Activated naive CD8-positive, alpha-beta T cell treated with anti-CD3 and anti-CD28 coated beads, Interleukin-2, amount 10 ng/mL, durations not matched to agents 7 days and 5 days (primary cell): ENCODE data around the gene TMEM89. TPM values are rescaled to one million over a fixed set of nuclear protein-coding genes. Genes with fewer than 3 reads are reported as not detected.

Experiments
- ATAC-seq: fragments of 150-1000 bp; cut with Tn5 transposase; one replicate; pipeline ENCODE4 v1.10.0; 2021; ENCODE audit warnings: low read depth, moderate library complexity
- POLR2A ChIA-PET: fragments of 350-600 bp; sonication (Branson Sonifier 250); formaldehyde crosslinking; loops from one replicate; lab custom pipeline; 2021; ENCODE audit warnings: antibody characterized with exemption; lab: Charles Lee
- DNase-seq: peaks from one replicate; pipeline ENCODE4 v3.0.0; 2021
- H3K27ac Mint-ChIP-seq: one replicate; pipeline ENCODE4 v1.8.0; 2022; ENCODE audit warnings: mild to moderate bottlenecking, mixed read lengths
- H3K27me3 Mint-ChIP-seq: one replicate; pipeline ENCODE4 v1.8.0; 2022; ENCODE audit warnings: mild to moderate bottlenecking, moderate library complexity, mixed read lengths
- H3K36me3 Mint-ChIP-seq: one replicate; pipeline ENCODE4 v1.8.0; 2021; ENCODE audit warnings: mild to moderate bottlenecking, mixed read lengths
- H3K4me1 Mint-ChIP-seq: one replicate; pipeline ENCODE4 v1.8.0; 2021; ENCODE audit warnings: mixed read lengths
- H3K4me3 Mint-ChIP-seq: one replicate; pipeline ENCODE4 v1.8.0; 2022; ENCODE audit warnings: mild to moderate bottlenecking, moderate library complexity, mixed read lengths
- H3K9me3 Mint-ChIP-seq: one replicate; pipeline ENCODE4 v1.8.0; 2021; ENCODE audit warnings: mixed read lengths
- total RNA-seq, 2 experiments: library from RNA; stranded (reverse); gene quantifications; one replicate each; pipeline ENCODE4 v1.2.3, GENCODE V29; 2021

The TMEM89 gene
- total RNA-seq, 2 experiments from 2014 or later = not detected

GRCh38 chr3:48655063-48655462, 33.5 kb upstream of the TMEM89 start:
- Mint-ChIP-seq H3K27ac (peak overlapping the region; percentile 86), H3K4me3 (peak overlapping the region; percentile 79), H3K27me3 (peaks cover 4% of the 10 kb centered on the region), H3K36me3 (peaks cover 9% of the 10 kb centered on the region), H3K9me3 (no peaks in the 10 kb centered on the region), H3K4me1 (peaks cover 12% of the 10 kb centered on the region)
- no peak for DNase-seq
- POLR2A ChIA-PET = interaction anchor here (2.4 kb wide), 1 partner anchor 19 kb away, joined by 7 read pairs; the partner anchor contains the start of gene SLC26A6
- no peak for ATAC-seq

GRCh38 chr3:48652923-48653715, 31.6 kb upstream of the TMEM89 start:
- ATAC-seq (no peak), DNase-seq (no peak)
- Mint-ChIP-seq H3K36me3 (peaks cover 9% of the 10 kb centered on the region), H3K27me3 (peaks cover 2% of the 10 kb centered on the region), H3K4me1 (peaks cover 12% of the 10 kb centered on the region), H3K4me3 (no peak overlapping the region), H3K9me3 (no peaks in the 10 kb centered on the region), H3K27ac (no peak overlapping the region)
- POLR2A ChIA-PET = no interaction called here

- Mint-ChIP-seq H3K27me3 (peaks cover 2% of the 10 kb centered on the region), H3K9me3 (no peaks in the 10 kb centered on the region), H3K4me3 (no peak overlapping the region), H3K27ac (no peak overlapping the region), H3K4me1 (peaks cover 7% of the 10 kb centered on the region), H3K36me3 (peaks cover 9% of the 10 kb centered on the region)
- no peak for ATAC-seq
- no peak for DNase-seq
- POLR2A ChIA-PET = no interaction called here
These were observed 30.2 kb upstream of the TMEM89 start for GRCh38 chr3:48651771-48652170.

GRCh38 chr3:48650723-48651122, 29.2 kb upstream of the TMEM89 start:
- Mint-ChIP-seq H3K4me1 (peaks cover 7% of the 10 kb centered on the region), H3K27me3 (peaks cover 2% of the 10 kb centered on the region), H3K36me3 (peaks cover 9% of the 10 kb centered on the region), H3K27ac (no peak overlapping the region), H3K9me3 (no peaks in the 10 kb centered on the region), H3K4me3 (no peak overlapping the region)
- DNase-seq (no peak), ATAC-seq (no peak)
- POLR2A ChIA-PET = no interaction called here

GRCh38 chr3:48648188-48648850, 26.8 kb upstream of the TMEM89 start:
- H3K4me3 Mint-ChIP-seq = no peak overlapping the region
- no peaks in the 10 kb centered on the region for H3K4me1 Mint-ChIP-seq
- no peak for ATAC-seq
- H3K27me3 Mint-ChIP-seq = no peaks in the 10 kb centered on the region
- POLR2A ChIA-PET = interaction anchor here (1.0 kb wide), 1 partner anchor 13 kb away, joined by 3 read pairs; the partner anchor contains the start of gene SLC26A6
- no peaks in the 10 kb centered on the region for H3K9me3 Mint-ChIP-seq
- DNase-seq = no peak
- peaks cover 3% of the 10 kb centered on the region for H3K36me3 Mint-ChIP-seq
- H3K27ac Mint-ChIP-seq = no peak overlapping the region

- ATAC-seq = no peak
These were observed 26.1 kb upstream of the TMEM89 start for GRCh38 chr3:48647714-48648113.

GRCh38 chr3:48644898-48645760, 23.6 kb upstream of the TMEM89 start:
- ATAC-seq (no peak), DNase-seq (no peak)
- Mint-ChIP-seq H3K27ac (no peak overlapping the region), H3K36me3 (peaks cover 2% of the 10 kb centered on the region), H3K27me3 (no peaks in the 10 kb centered on the region), H3K9me3 (no peaks in the 10 kb centered on the region), H3K4me3 (no peak overlapping the region), H3K4me1 (no peaks in the 10 kb centered on the region)
- POLR2A ChIA-PET = no interaction called here

More at GRCh38 chr3:48647714-48648113, 26.1 kb upstream of the TMEM89 start:
- Mint-ChIP-seq H3K27ac (no peak overlapping the region), H3K9me3 (no peaks in the 10 kb centered on the region), H3K4me1 (no peaks in the 10 kb centered on the region), H3K4me3 (no peak overlapping the region), H3K27me3 (no peaks in the 10 kb centered on the region), H3K36me3 (peaks cover 2% of the 10 kb centered on the region)
- POLR2A ChIA-PET = no interaction called here
- DNase-seq = no peak

- Mint-ChIP-seq H3K4me3 (no peak overlapping the region), H3K4me1 (no peaks in the 10 kb centered on the region), H3K36me3 (peaks cover 2% of the 10 kb centered on the region), H3K9me3 (no peaks in the 10 kb centered on the region), H3K27ac (no peak overlapping the region), H3K27me3 (no peaks in the 10 kb centered on the region)
- POLR2A ChIA-PET = no interaction called here
- DNase-seq = no peak
- ATAC-seq = no peak
These were observed 21.0 kb upstream of the TMEM89 start for GRCh38 chr3:48642605-48643004.

- Mint-ChIP-seq H3K9me3 (no peaks in the 10 kb centered on the region), H3K36me3 (peaks cover 2% of the 10 kb centered on the region), H3K27ac (no peak overlapping the region), H3K27me3 (no peaks in the 10 kb centered on the region), H3K4me3 (no peak overlapping the region), H3K4me1 (no peaks in the 10 kb centered on the region)
- no peak for DNase-seq
- POLR2A ChIA-PET = interaction anchor here (0.6 kb wide), 1 partner anchor 27 kb away, joined by 5 read pairs; no protein-coding TSS in a partner anchor
- no peak for ATAC-seq
These were observed 19.8 kb upstream of the TMEM89 start for GRCh38 chr3:48641396-48641795.

GRCh38 chr3:48639944-48640606, 18.5 kb upstream of the TMEM89 start:
- POLR2A ChIA-PET = no interaction called here
- peaks cover 2% of the 10 kb centered on the region for H3K36me3 Mint-ChIP-seq
- no peaks in the 10 kb centered on the region for H3K27me3 Mint-ChIP-seq
- DNase-seq (no peak), ATAC-seq (no peak)
- H3K4me3 Mint-ChIP-seq = no peak overlapping the region
- H3K4me1 Mint-ChIP-seq = peaks cover 5% of the 10 kb centered on the region
- H3K9me3 Mint-ChIP-seq = no peaks in the 10 kb centered on the region
- H3K27ac Mint-ChIP-seq = no peak overlapping the region

- Mint-ChIP-seq H3K36me3 (peaks cover 3% of the 10 kb centered on the region), H3K9me3 (no peaks in the 10 kb centered on the region), H3K4me1 (peaks cover 12% of the 10 kb centered on the region), H3K27me3 (no peaks in the 10 kb centered on the region), H3K27ac (no peak overlapping the region), H3K4me3 (no peak overlapping the region)
- DNase-seq (no peak), ATAC-seq (no peak)
- POLR2A ChIA-PET = no interaction called here
These were observed 15.7 kb upstream of the TMEM89 start for GRCh38 chr3:48637305-48637704.

- Mint-ChIP-seq H3K4me3 (peak overlapping the region; percentile 90), H3K36me3 (peaks cover 7% of the 10 kb centered on the region), H3K4me1 (peaks cover 13% of the 10 kb centered on the region), H3K27me3 (no peaks in the 10 kb centered on the region), H3K9me3 (no peaks in the 10 kb centered on the region), H3K27ac (peak overlapping the region; percentile 89)
- ATAC-seq (no peak), DNase-seq (no peak)
- POLR2A ChIA-PET = interaction anchor here (0.8 to 2.1 kb wide), 9 partner anchors 11 to 81 kb away, joined by 3 to 10 read pairs (median 3); partner anchors contain the start of gene NCKIPSD
These were observed 14.6 kb upstream of the TMEM89 start for GRCh38 chr3:48636149-48636655.
